WTC11 (cell line): ENCODE measurements around the gene CLK1.

Experiments
- TEAD4 ChIP-seq: sonication (generic); formaldehyde crosslinking; IDR thresholded peaks from 2 replicates; pipeline ENCODE4 v1.8.0; 2022; ENCODE audit warnings: mild to moderate bottlenecking, missing genetic modification reagents
- USF1 ChIP-seq: sonication (generic); formaldehyde crosslinking; IDR thresholded peaks from 2 replicates; pipeline ENCODE4 v1.8.0; 2022; ENCODE audit warnings: mild to moderate bottlenecking, missing genetic modification reagents
- TF ChIP-seq, protein P1 (sequence below): fragments of 250-450 bp; sonication (Bioruptor Pico); IDR thresholded peaks from 2 replicates; pipeline ENCODE4 v1.8.0; 2021; ENCODE audit warnings: mild to moderate bottlenecking
- TF ChIP-seq, protein P2 (sequence below): sonication (generic); formaldehyde crosslinking; IDR thresholded peaks from 2 replicates; pipeline ENCODE4 v1.8.0; 2022; ENCODE audit warnings: mild to moderate bottlenecking, missing genetic modification reagents
- TF ChIP-seq, protein P3 (sequence below): fragments of 200-600 bp; IDR thresholded peaks from 2 replicates; pipeline ENCODE4 v1.8.0; 2022; ENCODE audit warnings: antibody characterized with exemption
- TF ChIP-seq, protein P4 (sequence below): sonication (generic); formaldehyde crosslinking; IDR thresholded peaks from 2 replicates; pipeline ENCODE4 v1.8.0; 2023; ENCODE audit warnings: missing genetic modification reagents
- TF ChIP-seq, protein P5 (sequence below): sonication (generic); formaldehyde crosslinking; IDR thresholded peaks from 2 replicates; pipeline ENCODE4 v1.8.1; 2023; ENCODE audit warnings: mild to moderate bottlenecking, missing genetic modification reagents

DNA sequence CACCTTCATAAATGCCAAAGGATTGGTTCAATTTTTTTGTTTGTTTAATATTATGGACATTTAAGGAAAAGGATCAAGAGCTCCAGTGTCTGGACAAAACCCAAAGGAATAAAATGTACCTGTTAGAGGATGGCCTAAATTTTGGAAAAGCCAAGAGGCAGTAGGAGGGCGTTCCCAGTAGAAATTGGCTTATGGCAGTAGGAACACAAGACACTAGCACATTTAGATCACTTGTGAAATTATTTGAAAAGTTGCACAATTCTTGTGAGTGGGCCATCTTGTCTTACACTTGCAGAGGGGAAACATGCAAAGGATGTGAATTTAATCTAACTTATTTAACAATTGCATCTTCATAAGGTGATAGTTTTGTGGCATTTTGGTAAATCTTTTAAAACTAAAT lies 49.5 kb downstream of the CLK1 start:
- TF ChIP-seq, protein P1, sequence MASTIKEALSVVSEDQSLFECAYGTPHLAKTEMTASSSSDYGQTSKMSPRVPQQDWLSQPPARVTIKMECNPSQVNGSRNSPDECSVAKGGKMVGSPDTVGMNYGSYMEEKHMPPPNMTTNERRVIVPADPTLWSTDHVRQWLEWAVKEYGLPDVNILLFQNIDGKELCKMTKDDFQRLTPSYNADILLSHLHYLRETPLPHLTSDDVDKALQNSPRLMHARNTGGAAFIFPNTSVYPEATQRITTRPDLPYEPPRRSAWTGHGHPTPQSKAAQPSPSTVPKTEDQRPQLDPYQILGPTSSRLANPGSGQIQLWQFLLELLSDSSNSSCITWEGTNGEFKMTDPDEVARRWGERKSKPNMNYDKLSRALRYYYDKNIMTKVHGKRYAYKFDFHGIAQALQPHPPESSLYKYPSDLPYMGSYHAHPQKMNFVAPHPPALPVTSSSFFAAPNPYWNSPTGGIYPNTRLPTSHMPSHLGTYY (CRISPR knock-in tag): no peak
- TF ChIP-seq, protein P2, sequence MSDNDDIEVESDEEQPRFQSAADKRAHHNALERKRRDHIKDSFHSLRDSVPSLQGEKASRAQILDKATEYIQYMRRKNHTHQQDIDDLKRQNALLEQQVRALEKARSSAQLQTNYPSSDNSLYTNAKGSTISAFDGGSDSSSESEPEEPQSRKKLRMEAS: no peak
- TF ChIP-seq, protein P3, sequence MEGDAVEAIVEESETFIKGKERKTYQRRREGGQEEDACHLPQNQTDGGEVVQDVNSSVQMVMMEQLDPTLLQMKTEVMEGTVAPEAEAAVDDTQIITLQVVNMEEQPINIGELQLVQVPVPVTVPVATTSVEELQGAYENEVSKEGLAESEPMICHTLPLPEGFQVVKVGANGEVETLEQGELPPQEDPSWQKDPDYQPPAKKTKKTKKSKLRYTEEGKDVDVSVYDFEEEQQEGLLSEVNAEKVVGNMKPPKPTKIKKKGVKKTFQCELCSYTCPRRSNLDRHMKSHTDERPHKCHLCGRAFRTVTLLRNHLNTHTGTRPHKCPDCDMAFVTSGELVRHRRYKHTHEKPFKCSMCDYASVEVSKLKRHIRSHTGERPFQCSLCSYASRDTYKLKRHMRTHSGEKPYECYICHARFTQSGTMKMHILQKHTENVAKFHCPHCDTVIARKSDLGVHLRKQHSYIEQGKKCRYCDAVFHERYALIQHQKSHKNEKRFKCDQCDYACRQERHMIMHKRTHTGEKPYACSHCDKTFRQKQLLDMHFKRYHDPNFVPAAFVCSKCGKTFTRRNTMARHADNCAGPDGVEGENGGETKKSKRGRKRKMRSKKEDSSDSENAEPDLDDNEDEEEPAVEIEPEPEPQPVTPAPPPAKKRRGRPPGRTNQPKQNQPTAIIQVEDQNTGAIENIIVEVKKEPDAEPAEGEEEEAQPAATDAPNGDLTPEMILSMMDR: no peak
- TF ChIP-seq, protein P4, sequence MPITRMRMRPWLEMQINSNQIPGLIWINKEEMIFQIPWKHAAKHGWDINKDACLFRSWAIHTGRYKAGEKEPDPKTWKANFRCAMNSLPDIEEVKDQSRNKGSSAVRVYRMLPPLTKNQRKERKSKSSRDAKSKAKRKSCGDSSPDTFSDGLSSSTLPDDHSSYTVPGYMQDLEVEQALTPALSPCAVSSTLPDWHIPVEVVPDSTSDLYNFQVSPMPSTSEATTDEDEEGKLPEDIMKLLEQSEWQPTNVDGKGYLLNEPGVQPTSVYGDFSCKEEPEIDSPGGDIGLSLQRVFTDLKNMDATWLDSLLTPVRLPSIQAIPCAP (CRISPR knock-in tag): no peak
- TF ChIP-seq TEAD4 (CRISPR knock-in tag) (no peak), USF1 (no peak)
- TF ChIP-seq, protein P5, sequence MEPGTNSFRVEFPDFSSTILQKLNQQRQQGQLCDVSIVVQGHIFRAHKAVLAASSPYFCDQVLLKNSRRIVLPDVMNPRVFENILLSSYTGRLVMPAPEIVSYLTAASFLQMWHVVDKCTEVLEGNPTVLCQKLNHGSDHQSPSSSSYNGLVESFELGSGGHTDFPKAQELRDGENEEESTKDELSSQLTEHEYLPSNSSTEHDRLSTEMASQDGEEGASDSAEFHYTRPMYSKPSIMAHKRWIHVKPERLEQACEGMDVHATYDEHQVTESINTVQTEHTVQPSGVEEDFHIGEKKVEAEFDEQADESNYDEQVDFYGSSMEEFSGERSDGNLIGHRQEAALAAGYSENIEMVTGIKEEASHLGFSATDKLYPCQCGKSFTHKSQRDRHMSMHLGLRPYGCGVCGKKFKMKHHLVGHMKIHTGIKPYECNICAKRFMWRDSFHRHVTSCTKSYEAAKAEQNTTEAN (CRISPR knock-in tag): no peak
